Neural cell (in vitro differentiated cells): ENCODE results near the gene SSC5D. TPM values are rescaled to one million over a fixed set of nuclear protein-coding genes. Genes with fewer than 3 reads are reported as not detected.
A peak's percentile ranks its signal among the peaks of the same experiment; 100 is the strongest.

Source experiments
- H2AFZ ChIP-seq: fragments of 200-600, 300-800 bp; sonication (generic), shearing (Covaris generic); 2 replicates; pipeline ENCODE4 v1.6.0; 2014; ENCODE audit warnings: low read depth, mild to moderate bottlenecking, antibody characterized with exemption, low read length, moderate library complexity
- H3F3A ChIP-seq: fragments of 200-600 bp; shearing (Covaris generic); 2 replicates; pipeline ENCODE4 v1.6.1; 2016; ENCODE audit warnings: mild to moderate bottlenecking, moderate library complexity, mixed read lengths, antibody characterized with exemption, low read length; ENCODE audit not compliant: insufficient read depth, poor library complexity, severe bottlenecking
- H3K27ac ChIP-seq: fragments of 200-600, 300-800 bp; sonication (generic), shearing (Covaris generic); 2 replicates; pipeline ENCODE4 v1.5.1; 2014; ENCODE audit warnings: mild to moderate bottlenecking, low read length, moderate library complexity
- H3K27me3 ChIP-seq: fragments of 300-800, 200-600 bp; sonication (generic), shearing (Covaris generic); 2 replicates; pipeline ENCODE4 v1.6.0; 2014; ENCODE audit warnings: mild to moderate bottlenecking, low read depth, low read length, moderate library complexity; ENCODE audit not compliant: insufficient read depth
- H3K36me3 ChIP-seq: fragments of 300-800, 200-600 bp; sonication (generic), shearing (Covaris generic); 2 replicates; pipeline ENCODE4 v1.5.1; 2014; ENCODE audit warnings: mild to moderate bottlenecking, antibody characterized with exemption, low read length, moderate library complexity; ENCODE audit not compliant: insufficient read depth
- H3K4me2 ChIP-seq: fragments of 300-800, 200-600 bp; sonication (generic), shearing (Covaris generic); 2 replicates; pipeline ENCODE4 v1.6.0; 2014; ENCODE audit warnings: mild to moderate bottlenecking, low read length
- H3K4me3 ChIP-seq: fragments of 300-800, 200-600 bp; sonication (generic), shearing (Covaris generic); 2 replicates; pipeline ENCODE4 v1.5.1; 2014; ENCODE audit warnings: mild to moderate bottlenecking, low read length, moderate library complexity
- H3K79me2 ChIP-seq: fragments of 200-600 bp; shearing (Covaris generic); replicated peaks from 2 replicates; pipeline ENCODE4 v1.6.0; 2014; ENCODE audit warnings: mild to moderate bottlenecking, low read length, moderate library complexity; ENCODE audit not compliant: insufficient read depth
- H3K9ac ChIP-seq: fragments of 300-800, 200-600 bp; sonication (generic), shearing (Covaris generic); 2 replicates; pipeline ENCODE4 v1.6.1; 2016; ENCODE audit warnings: mild to moderate bottlenecking, low read length, mixed read lengths
- H3K9me2 ChIP-seq: fragments of 200-600 bp; shearing (Covaris generic); 2 replicates; pipeline ENCODE4 v1.6.1; 2016; ENCODE audit warnings: mild to moderate bottlenecking, low read length, mixed read lengths; ENCODE audit not compliant: insufficient read depth
- H3K9me3 ChIP-seq: fragments of 200-600, 300-800 bp; sonication (generic), shearing (Covaris generic); 2 replicates; pipeline ENCODE4 v1.6.1; 2016; ENCODE audit warnings: mild to moderate bottlenecking, mixed run types, low read length, moderate library complexity, mixed read lengths
- H4K20me1 ChIP-seq: fragments of 200-600 bp; shearing (Covaris generic); 2 replicates; pipeline ENCODE4 v1.6.1; 2016; ENCODE audit warnings: mild to moderate bottlenecking, mixed run types; ENCODE audit not compliant: insufficient read depth
- EP300 ChIP-seq: fragments of 450-650 bp; conservative IDR thresholded peaks from 2 replicates; pipeline ENCODE4 v1.6.1; 2014; ENCODE audit warnings: antibody characterized with exemption, mild to moderate bottlenecking, moderate library complexity; ENCODE audit not compliant: poor library complexity, severe bottlenecking
- EZH2 ChIP-seq: fragments of 200-600, 300-800 bp; shearing (Covaris generic), sonication (generic); IDR thresholded peaks from 2 replicates; pipeline ENCODE4 v1.6.1; 2014; ENCODE audit warnings: antibody characterized with exemption, low read length, borderline replicate concordance, mild to moderate bottlenecking; ENCODE audit not compliant: insufficient read depth, poor library complexity, severe bottlenecking
- MXI1 ChIP-seq: fragments of 450-650 bp; conservative IDR thresholded peaks from 2 replicates; pipeline ENCODE4 v1.6.1; 2014; ENCODE audit warnings: antibody characterized with exemption, mild to moderate bottlenecking; ENCODE audit not compliant: poor library complexity, severe bottlenecking
- POLR2AphosphoS5 ChIP-seq: IDR thresholded peaks from 2 replicates; pipeline ENCODE4 v1.6.1; 2012
- RAD21 ChIP-seq: fragments of 450-650 bp; conservative IDR thresholded peaks from 2 replicates; pipeline ENCODE4 v1.6.1; 2014; ENCODE audit warnings: antibody characterized with exemption, mild to moderate bottlenecking, moderate library complexity
- SMC3 ChIP-seq: fragments of 450-650 bp; conservative IDR thresholded peaks from 2 replicates; pipeline ENCODE4 v1.6.1; 2014; ENCODE audit warnings: antibody characterized with exemption, mild to moderate bottlenecking, moderate library complexity; ENCODE audit not compliant: poor library complexity
- TAF1 ChIP-seq: IDR thresholded peaks from 2 replicates; pipeline ENCODE4 v1.6.1; 2012; ENCODE audit warnings: low read depth
- polyA plus RNA-seq: library from polyadenylated mRNA; depleted of rRNA; stranded (reverse); fragments of >200 nt; gene quantifications from 2 replicates; pipeline ENCODE4 v1.2.3, GENCODE V29; 2014
- TF ChIP-seq, protein P1 (sequence below): IDR thresholded peaks from 2 replicates; pipeline ENCODE4 v1.6.1; 2012; ENCODE audit warnings: borderline replicate concordance
- TF ChIP-seq, protein P2 (sequence below): fragments of 450-650 bp; IDR thresholded peaks from 2 replicates; pipeline ENCODE4 v1.5.1; 2014; ENCODE audit warnings: antibody characterized with exemption, mild to moderate bottlenecking, moderate library complexity; ENCODE audit not compliant: poor library complexity, severe bottlenecking

SSC5D gene
- polyA plus RNA-seq, 1 donor from 2014 or later = 0.45 TPM

- TF ChIP-seq, protein P1, sequence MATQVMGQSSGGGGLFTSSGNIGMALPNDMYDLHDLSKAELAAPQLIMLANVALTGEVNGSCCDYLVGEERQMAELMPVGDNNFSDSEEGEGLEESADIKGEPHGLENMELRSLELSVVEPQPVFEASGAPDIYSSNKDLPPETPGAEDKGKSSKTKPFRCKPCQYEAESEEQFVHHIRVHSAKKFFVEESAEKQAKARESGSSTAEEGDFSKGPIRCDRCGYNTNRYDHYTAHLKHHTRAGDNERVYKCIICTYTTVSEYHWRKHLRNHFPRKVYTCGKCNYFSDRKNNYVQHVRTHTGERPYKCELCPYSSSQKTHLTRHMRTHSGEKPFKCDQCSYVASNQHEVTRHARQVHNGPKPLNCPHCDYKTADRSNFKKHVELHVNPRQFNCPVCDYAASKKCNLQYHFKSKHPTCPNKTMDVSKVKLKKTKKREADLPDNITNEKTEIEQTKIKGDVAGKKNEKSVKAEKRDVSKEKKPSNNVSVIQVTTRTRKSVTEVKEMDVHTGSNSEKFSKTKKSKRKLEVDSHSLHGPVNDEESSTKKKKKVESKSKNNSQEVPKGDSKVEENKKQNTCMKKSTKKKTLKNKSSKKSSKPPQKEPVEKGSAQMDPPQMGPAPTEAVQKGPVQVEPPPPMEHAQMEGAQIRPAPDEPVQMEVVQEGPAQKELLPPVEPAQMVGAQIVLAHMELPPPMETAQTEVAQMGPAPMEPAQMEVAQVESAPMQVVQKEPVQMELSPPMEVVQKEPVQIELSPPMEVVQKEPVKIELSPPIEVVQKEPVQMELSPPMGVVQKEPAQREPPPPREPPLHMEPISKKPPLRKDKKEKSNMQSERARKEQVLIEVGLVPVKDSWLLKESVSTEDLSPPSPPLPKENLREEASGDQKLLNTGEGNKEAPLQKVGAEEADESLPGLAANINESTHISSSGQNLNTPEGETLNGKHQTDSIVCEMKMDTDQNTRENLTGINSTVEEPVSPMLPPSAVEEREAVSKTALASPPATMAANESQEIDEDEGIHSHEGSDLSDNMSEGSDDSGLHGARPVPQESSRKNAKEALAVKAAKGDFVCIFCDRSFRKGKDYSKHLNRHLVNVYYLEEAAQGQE = peak; percentile 60
- TF ChIP-seq MXI1 (peak; percentile 92), POLR2AphosphoS5 (peak; percentile 95), SMC3 (no peak), EP300 (peak; percentile 54), EZH2 (no peak), RAD21 (peak; percentile 21), TAF1 (peak; percentile 73)
- TF ChIP-seq, protein P2, sequence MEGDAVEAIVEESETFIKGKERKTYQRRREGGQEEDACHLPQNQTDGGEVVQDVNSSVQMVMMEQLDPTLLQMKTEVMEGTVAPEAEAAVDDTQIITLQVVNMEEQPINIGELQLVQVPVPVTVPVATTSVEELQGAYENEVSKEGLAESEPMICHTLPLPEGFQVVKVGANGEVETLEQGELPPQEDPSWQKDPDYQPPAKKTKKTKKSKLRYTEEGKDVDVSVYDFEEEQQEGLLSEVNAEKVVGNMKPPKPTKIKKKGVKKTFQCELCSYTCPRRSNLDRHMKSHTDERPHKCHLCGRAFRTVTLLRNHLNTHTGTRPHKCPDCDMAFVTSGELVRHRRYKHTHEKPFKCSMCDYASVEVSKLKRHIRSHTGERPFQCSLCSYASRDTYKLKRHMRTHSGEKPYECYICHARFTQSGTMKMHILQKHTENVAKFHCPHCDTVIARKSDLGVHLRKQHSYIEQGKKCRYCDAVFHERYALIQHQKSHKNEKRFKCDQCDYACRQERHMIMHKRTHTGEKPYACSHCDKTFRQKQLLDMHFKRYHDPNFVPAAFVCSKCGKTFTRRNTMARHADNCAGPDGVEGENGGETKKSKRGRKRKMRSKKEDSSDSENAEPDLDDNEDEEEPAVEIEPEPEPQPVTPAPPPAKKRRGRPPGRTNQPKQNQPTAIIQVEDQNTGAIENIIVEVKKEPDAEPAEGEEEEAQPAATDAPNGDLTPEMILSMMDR = no peak
- no peaks in the 10 kb centered on the region for H3K27me3 ChIP-seq
- peak within 1 kb of the TSS; percentile 94 for H3K4me2 ChIP-seq
- H3K27ac ChIP-seq = peak within 1 kb of the TSS; percentile 98
- no peaks in the 10 kb centered on the region for H3K9me2 ChIP-seq
- H3K36me3 ChIP-seq = no peaks in the 10 kb centered on the region
- no peaks in the 10 kb centered on the region for H3K9me3 ChIP-seq
- peak within 1 kb of the TSS; percentile 77 for H3K9ac ChIP-seq
- no peaks in the 10 kb centered on the region for H3F3A ChIP-seq
- peak within 1 kb of the TSS; percentile 66 for H3K4me3 ChIP-seq
- H3K79me2 ChIP-seq = peaks cover 8% of the 10 kb centered on the region
- no peaks in the 10 kb centered on the region for H4K20me1 ChIP-seq
- peak within 1 kb of the TSS; percentile 71 for H2AFZ ChIP-seq
Observed at GRCh38 chr19:55476100-55476775, 12.0 kb upstream of the SSC5D start, which contains the start of gene ZNF628. Gene ZNF628 (plus strand): TSS chr19:55476617. CDS start chr19:55479911, 3,294 bp downstream.

GRCh38 chr19:55477905-55478304 is 10.3 kb upstream of the SSC5D start:
- Histone ChIP-seq H2AFZ (no peak overlapping the region), H3K79me2 (peaks cover 8% of the 10 kb centered on the region), H3K9ac (peak overlapping the region; percentile 77), H3K9me2 (no peaks in the 10 kb centered on the region), H4K20me1 (no peaks in the 10 kb centered on the region), H3K4me3 (peak overlapping the region; percentile 66), H3F3A (no peaks in the 10 kb centered on the region), H3K27me3 (no peaks in the 10 kb centered on the region), H3K36me3 (no peaks in the 10 kb centered on the region), H3K27ac (peak overlapping the region; percentile 98), H3K9me3 (no peaks in the 10 kb centered on the region), H3K4me2 (no peak overlapping the region)
- no peak for TF ChIP-seq EP300
- TF ChIP-seq POLR2AphosphoS5 = no peak
- TF ChIP-seq EZH2 = no peak
- TF ChIP-seq TAF1 = no peak
- TF ChIP-seq RAD21 = no peak
- TF ChIP-seq, protein P1 = no peak
- TF ChIP-seq SMC3 = no peak
- TF ChIP-seq MXI1 = no peak
